Activated effector memory CD4-positive, alpha-beta T cell treated with Interleukin-2 at 50 U/mL for 16 hours (primary cell): ENCODE results near the gene ERGIC2.
"Not testable (repeated sequence)": the region's sequence is repeated elsewhere in the genome, so short reads cannot be mapped to it uniquely, and the experiment has no call there.

Experiments
- DNase-seq: peaks from one replicate; pipeline ENCODE4 v3.0.0-alpha.2; 2020

Gene ERGIC2

GRCh38 chr12:29291226-29291625 lies 89.7 kb downstream of the ERGIC2 start:
- no peak for DNase-seq

- DNase-seq: not testable (repeated sequence)
Observed at GRCh38 chr12:29290475-29290874, 90.5 kb downstream of the ERGIC2 start.

GRCh38 chr12:29288031-29288430 lies 92.9 kb downstream of the ERGIC2 start:
- no peak for DNase-seq

GRCh38 chr12:29287622-29288021 lies 93.3 kb downstream of the ERGIC2 start:
- DNase-seq: no peak
